Activated CD8-positive, alpha-beta T cell treated with anti-CD3 and anti-CD28 coated beads, Interleukin-2, amount 10 ng/mL, durations not matched to agents 7 days and 5 days (primary cell): Measurements from ENCODE around the gene SIGLEC1. TPM values are rescaled to one million over a fixed set of nuclear protein-coding genes. Genes with fewer than 3 reads are reported as not detected.

Experiments used
- ATAC-seq: fragments of 150-1000 bp; cut with Tn5 transposase; one replicate; pipeline ENCODE4 v1.10.0; 2021; ENCODE audit warnings: moderate library complexity
- CTCF ChIA-PET: fragments of 350-600 bp; sonication (Branson Sonifier 250); formaldehyde crosslinking; loops from one replicate; lab custom pipeline; 2021; ENCODE audit warnings: antibody characterized with exemption; lab: Charles Lee
- POLR2A ChIA-PET: fragments of 350-600 bp; sonication (Branson Sonifier 250); formaldehyde crosslinking; loops from one replicate; lab custom pipeline; 2021; ENCODE audit warnings: antibody characterized with exemption; lab: Charles Lee
- DNase-seq: peaks from one replicate; pipeline ENCODE4 v3.0.0-alpha.2; 2020
- H3K27ac Mint-ChIP-seq: one replicate; pipeline ENCODE4 v1.8.0; 2021; ENCODE audit warnings: mild to moderate bottlenecking, mixed read lengths
- H3K27me3 Mint-ChIP-seq: one replicate; pipeline ENCODE4 v1.8.0; 2021; ENCODE audit warnings: low read depth, mixed read lengths
- H3K36me3 Mint-ChIP-seq: one replicate; pipeline ENCODE4 v1.8.0; 2021; ENCODE audit warnings: low read depth, mixed read lengths
- H3K4me1 Mint-ChIP-seq: one replicate; pipeline ENCODE4 v1.8.0; 2021; ENCODE audit warnings: low read depth, mixed read lengths
- H3K4me3 Mint-ChIP-seq: one replicate; pipeline ENCODE4 v1.8.0; 2021; ENCODE audit warnings: mild to moderate bottlenecking, mixed read lengths
- H3K9me3 Mint-ChIP-seq: one replicate; pipeline ENCODE4 v1.8.0; 2022; ENCODE audit warnings: mixed read lengths; ENCODE audit not compliant: insufficient read depth
- total RNA-seq, 2 experiments: library from RNA; stranded (reverse); gene quantifications; one replicate each; pipeline ENCODE4 v1.2.3, GENCODE V29; 2021

The SIGLEC1 gene
- total RNA-seq = not detected

- ChIA-PET POLR2A (interaction anchor here (0.6 kb wide), 1 partner anchor 27 kb away, joined by 4 read pairs; no protein-coding TSS in a partner anchor), CTCF (interaction anchor here (1.4 to 3.1 kb wide), 2 partner anchors 36 to 150 kb away, joined by 5 to 66 read pairs; no protein-coding TSS in a partner anchor)
- ATAC-seq (no peak), DNase-seq (no peak)
- Mint-ChIP-seq H3K9me3 (no peaks in the 10 kb centered on the region), H3K27ac (no peak within 1 kb of the TSS), H3K4me3 (no peak within 1 kb of the TSS), H3K27me3 (peaks cover 6% of the 10 kb centered on the region), H3K4me1 (no peaks in the 10 kb centered on the region), H3K36me3 (no peaks in the 10 kb centered on the region)
Measured at GRCh38 chr20:3712279-3712873, at the start of gene SIGLEC1. Gene SIGLEC1 (minus strand): TSS chr20:3712600. CDS start chr20:3707128, 5,472 bp downstream.

GRCh38 chr20:3760655-3761348 is 48.4 kb upstream of the SIGLEC1 start:
- DNase-seq = no peak
- Mint-ChIP-seq H3K9me3 (no peaks in the 10 kb centered on the region), H3K27me3 (no peaks in the 10 kb centered on the region), H3K4me3 (no peak overlapping the region), H3K27ac (no peak overlapping the region), H3K36me3 (peaks cover 12% of the 10 kb centered on the region), H3K4me1 (peaks cover 5% of the 10 kb centered on the region)
- ATAC-seq = no peak
- ChIA-PET POLR2A (no interaction called here), CTCF (interaction anchor here (1.0 to 2.1 kb wide), 3 partner anchors 8 to 94 kb away, joined by 3 to 9 read pairs (median 6); partner anchors contain the start of gene CENPB)

- ChIA-PET POLR2A (interaction anchor here (0.5 kb wide), 1 partner anchor 8 kb away, joined by 3 read pairs; the partner anchor contains the start of gene ADISSP), CTCF (interaction anchor here (1.0 to 2.1 kb wide), 3 partner anchors 9 to 95 kb away, joined by 3 to 9 read pairs (median 6); partner anchors contain the start of gene CENPB)
- ATAC-seq = no peak
- Mint-ChIP-seq H3K36me3 (peaks cover 12% of the 10 kb centered on the region), H3K27ac (no peak overlapping the region), H3K27me3 (no peaks in the 10 kb centered on the region), H3K4me3 (no peak overlapping the region), H3K9me3 (no peaks in the 10 kb centered on the region), H3K4me1 (no peaks in the 10 kb centered on the region)
- no peak for DNase-seq
Measured at GRCh38 chr20:3759884-3760283, 47.5 kb upstream of the SIGLEC1 start.

GRCh38 chr20:3759316-3759823 is 47.0 kb upstream of the SIGLEC1 start:
- Mint-ChIP-seq H3K27ac (no peak overlapping the region), H3K4me1 (no peaks in the 10 kb centered on the region), H3K9me3 (no peaks in the 10 kb centered on the region), H3K27me3 (no peaks in the 10 kb centered on the region), H3K36me3 (peaks cover 12% of the 10 kb centered on the region), H3K4me3 (no peak overlapping the region)
- no peak for ATAC-seq
- no peak for DNase-seq
- POLR2A ChIA-PET = interaction anchor here (0.5 kb wide), 1 partner anchor 8 kb away, joined by 3 read pairs; the partner anchor contains the start of gene ADISSP
- CTCF ChIA-PET = interaction anchor here (1.6 to 2.6 kb wide), 3 partner anchors 9 to 96 kb away, joined by 6 to 17 read pairs (median 9); partner anchors contain the start of gene ADISSP

- no peaks in the 10 kb centered on the region for H3K9me3 Mint-ChIP-seq
- ChIA-PET POLR2A (no interaction called here), CTCF (interaction anchor here (2.6 kb wide), 1 partner anchor 10 kb away, joined by 17 read pairs; the partner anchor contains the start of gene ADISSP)
- DNase-seq (no peak), ATAC-seq (no peak)
- H3K36me3 Mint-ChIP-seq = peaks cover 12% of the 10 kb centered on the region
- no peaks in the 10 kb centered on the region for H3K4me1 Mint-ChIP-seq
- H3K27ac Mint-ChIP-seq = no peak overlapping the region
- H3K4me3 Mint-ChIP-seq = no peak overlapping the region
- no peaks in the 10 kb centered on the region for H3K27me3 Mint-ChIP-seq
Measured at GRCh38 chr20:3758566-3758965, 46.2 kb upstream of the SIGLEC1 start.

GRCh38 chr20:3757268-3757667 is 44.9 kb upstream of the SIGLEC1 start:
- ChIA-PET CTCF (interaction anchor here (1.1 to 2.6 kb wide), 3 partner anchors 9 to 46 kb away, joined by 3 to 17 read pairs (median 3); partner anchors contain the start of gene ADISSP), POLR2A (no interaction called here)
- Mint-ChIP-seq H3K4me3 (no peak overlapping the region), H3K27ac (no peak overlapping the region), H3K4me1 (peaks cover 2% of the 10 kb centered on the region), H3K27me3 (no peaks in the 10 kb centered on the region), H3K36me3 (peaks cover 12% of the 10 kb centered on the region), H3K9me3 (no peaks in the 10 kb centered on the region)
- ATAC-seq (no peak), DNase-seq (no peak)

- no peaks in the 10 kb centered on the region for H3K27me3 Mint-ChIP-seq
- H3K4me3 Mint-ChIP-seq = no peak overlapping the region
- DNase-seq (no peak), ATAC-seq (no peak)
- no peak overlapping the region for H3K27ac Mint-ChIP-seq
- no peaks in the 10 kb centered on the region for H3K9me3 Mint-ChIP-seq
- H3K4me1 Mint-ChIP-seq = peaks cover 4% of the 10 kb centered on the region
- H3K36me3 Mint-ChIP-seq = peaks cover 12% of the 10 kb centered on the region
- ChIA-PET POLR2A (interaction anchor here (1.2 kb wide), 1 partner anchor 12 kb away, joined by 5 read pairs; the partner anchor contains the start of gene ADISSP), CTCF (interaction anchor here (1.1 kb wide), 1 partner anchor 45 kb away, joined by 3 read pairs; no protein-coding TSS in a partner anchor)
Measured at GRCh38 chr20:3755814-3756480, 43.5 kb upstream of the SIGLEC1 start.

- H3K36me3 Mint-ChIP-seq = peaks cover 12% of the 10 kb centered on the region
- H3K27me3 Mint-ChIP-seq = no peaks in the 10 kb centered on the region
- ATAC-seq = no peak
- ChIA-PET POLR2A (interaction anchor here (1.2 kb wide), 1 partner anchor 13 kb away, joined by 5 read pairs; the partner anchor contains the start of gene ADISSP), CTCF (interaction anchor here (1.5 to 3.3 kb wide), 2 partner anchors 10 to 100 kb away, joined by 3 to 19 read pairs; no protein-coding TSS in a partner anchor)
- H3K9me3 Mint-ChIP-seq = no peaks in the 10 kb centered on the region
- DNase-seq = no peak
- H3K4me3 Mint-ChIP-seq = no peak overlapping the region
- H3K4me1 Mint-ChIP-seq = peaks cover 4% of the 10 kb centered on the region
- no peak overlapping the region for H3K27ac Mint-ChIP-seq
Measured at GRCh38 chr20:3755269-3755668, 42.9 kb upstream of the SIGLEC1 start.

GRCh38 chr20:3754276-3754630 is 41.9 kb upstream of the SIGLEC1 start:
- Mint-ChIP-seq H3K27ac (no peak overlapping the region), H3K4me3 (no peak overlapping the region), H3K9me3 (no peaks in the 10 kb centered on the region), H3K27me3 (no peaks in the 10 kb centered on the region), H3K36me3 (peaks cover 12% of the 10 kb centered on the region), H3K4me1 (peaks cover 4% of the 10 kb centered on the region)
- no peak for DNase-seq
- POLR2A ChIA-PET = no interaction called here
- CTCF ChIA-PET = interaction anchor here (0.9 to 3.3 kb wide), 3 partner anchors 9 to 125 kb away, joined by 3 to 19 read pairs (median 3); no protein-coding TSS in a partner anchor
- no peak for ATAC-seq

GRCh38 chr20:3753501-3754275 is 41.3 kb upstream of the SIGLEC1 start:
- no peak overlapping the region for H3K4me3 Mint-ChIP-seq
- peaks cover 4% of the 10 kb centered on the region for H3K4me1 Mint-ChIP-seq
- H3K27ac Mint-ChIP-seq = no peak overlapping the region
- no peak for ATAC-seq
- H3K9me3 Mint-ChIP-seq = no peaks in the 10 kb centered on the region
- ChIA-PET POLR2A (interaction anchor here (0.8 kb wide), 1 partner anchor 14 kb away, joined by 3 read pairs; the partner anchor contains the start of gene ADISSP), CTCF (interaction anchor here (0.6 to 3.3 kb wide), 12 partner anchors 8 to 124 kb away, joined by 3 to 33 read pairs (median 4); partner anchors contain the start of genes ADISSP, AP5S1 and SPEF1)
- H3K27me3 Mint-ChIP-seq = no peaks in the 10 kb centered on the region
- peaks cover 12% of the 10 kb centered on the region for H3K36me3 Mint-ChIP-seq
- DNase-seq = no peak
